SK-N-SH treated with all-trans-retinoic acid at 6 μM for 48 hours (cell line): Measurements from ENCODE around the gene RANBP1.

Experiments used
- ARNTL ChIP-seq: fragments of 450-650 bp; formaldehyde crosslinking; IDR thresholded peaks from 2 replicates; pipeline ENCODE4 v1.5.0; 2020; ENCODE audit warnings: low read depth, mild to moderate bottlenecking, moderate library complexity, borderline replicate concordance
- CREB5 ChIP-seq: fragments of 250-450 bp; sonication (Bioruptor Pico); IDR thresholded peaks from 2 replicates; pipeline ENCODE4 v1.5.1; 2020; ENCODE audit warnings: low read depth, mild to moderate bottlenecking, moderate library complexity
- RARB ChIP-seq: fragments of 250-450 bp; sonication (Bioruptor Pico); IDR thresholded peaks from 2 replicates; pipeline ENCODE4 v1.8.0; 2021; ENCODE audit warnings: mild to moderate bottlenecking, moderate library complexity
- TCF4 ChIP-seq: fragments of 250-450 bp; sonication (Bioruptor Pico); IDR thresholded peaks from 2 replicates; pipeline ENCODE4 v1.8.0; 2021; ENCODE audit warnings: mild to moderate bottlenecking, moderate library complexity, borderline replicate concordance
- ZC3H10 ChIP-seq: fragments of 250-450 bp; sonication (Bioruptor Pico); IDR thresholded peaks from 2 replicates; pipeline ENCODE4 v1.5.1; 2021; ENCODE audit warnings: mild to moderate bottlenecking, moderate library complexity
- ZNF70 ChIP-seq: fragments of 450-650 bp; formaldehyde crosslinking; IDR thresholded peaks from 2 replicates; pipeline ENCODE4 v1.5.0; 2020; ENCODE audit warnings: mild to moderate bottlenecking, moderate library complexity

- no peak for TF ChIP-seq RARB (CRISPR knock-in tag)
- TF ChIP-seq CREB5 (CRISPR knock-in tag) = no peak
- no peak for TF ChIP-seq ZC3H10 (CRISPR knock-in tag)
- TF ChIP-seq ZNF70 (CRISPR knock-in tag) = no peak
- no peak for TF ChIP-seq ARNTL (CRISPR knock-in tag)
- no peak for TF ChIP-seq TCF4 (CRISPR knock-in tag)
Observed at GRCh38 chr22:20086763-20087162, 29.1 kb upstream of the RANBP1 start.
